Activated T-cell treated with anti-CD3 and anti-CD28 coated beads, Interleukin-2, amount 50 U/mL, for 24 hours (primary cell): Measurements from ENCODE around the gene N4BP2L1.

Experiments used
- DNase-seq: peaks from one replicate; pipeline ENCODE4 v3.0.0-alpha.2; 2020
- H3K27ac Mint-ChIP-seq: 2 replicates; pipeline ENCODE4 v1.8.0; 2020; ENCODE audit warnings: mild to moderate bottlenecking, mixed read lengths
- H3K27me3 Mint-ChIP-seq: 2 replicates; pipeline ENCODE4 v1.8.0; 2020; ENCODE audit warnings: mixed read lengths
- H3K36me3 Mint-ChIP-seq: 2 replicates; pipeline ENCODE4 v1.8.0; 2020; ENCODE audit warnings: low read depth, mixed read lengths
- H3K4me1 Mint-ChIP-seq: 2 replicates; pipeline ENCODE4 v1.8.0; 2020; ENCODE audit warnings: low read depth, mixed read lengths
- H3K4me3 Mint-ChIP-seq: 2 replicates; pipeline ENCODE4 v1.8.0; 2020; ENCODE audit warnings: mild to moderate bottlenecking, moderate library complexity, mixed read lengths
- H3K9me3 Mint-ChIP-seq: 2 replicates; pipeline ENCODE4 v1.8.0; 2020; ENCODE audit warnings: mixed read lengths

Gene N4BP2L1

DNA sequence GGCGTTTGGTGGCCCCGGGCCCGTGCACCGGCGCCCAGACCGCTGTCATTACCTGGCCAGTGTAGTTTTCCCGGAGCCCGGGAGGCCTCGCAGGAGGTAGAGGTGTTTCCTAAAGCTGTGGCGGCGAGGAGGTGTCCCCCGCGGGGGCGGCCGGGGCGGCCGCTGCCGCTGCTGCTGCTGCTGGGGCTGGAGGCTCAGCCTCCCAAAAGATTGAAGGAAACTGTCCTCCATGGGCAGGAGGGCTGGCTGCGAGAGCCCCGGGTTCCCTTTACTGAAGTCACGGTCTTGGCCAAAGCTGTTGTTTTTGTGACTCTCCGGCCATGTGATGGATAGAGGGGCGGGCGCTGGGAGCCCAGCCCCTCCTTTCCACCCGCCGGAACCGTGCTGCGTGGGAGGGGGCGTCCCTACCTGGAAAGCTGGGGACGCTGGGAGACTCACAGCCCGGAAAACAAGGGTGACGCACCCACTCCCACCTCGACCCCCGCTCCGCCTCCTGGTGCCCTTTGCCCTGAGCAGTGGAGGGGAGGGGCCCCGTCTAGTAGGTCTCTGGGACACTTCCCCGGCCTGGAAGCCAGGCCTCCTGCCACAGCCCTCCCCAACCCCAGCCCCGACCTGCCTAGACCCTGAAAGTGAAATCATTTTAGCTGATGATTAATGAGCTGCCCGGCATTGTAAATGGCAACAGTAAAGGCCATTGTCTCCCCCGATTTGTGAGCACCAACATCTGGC is at the start of gene N4BP2L1:
Gene N4BP2L1 (minus strand): TSS at position 279 of the 729 bp plus-strand sequence. CDS start 48 bp downstream, at position 231.
- Mint-ChIP-seq H3K4me1 (peaks cover 43% of the 10 kb centered on the region), H3K4me3 (peak within 1 kb of the TSS; percentile 86), H3K9me3 (no peaks in the 10 kb centered on the region), H3K27me3 (no peaks in the 10 kb centered on the region), H3K27ac (peak within 1 kb of the TSS; percentile 96), H3K36me3 (peaks cover 40% of the 10 kb centered on the region)
- DNase-seq: peak; percentile 87

DNA sequence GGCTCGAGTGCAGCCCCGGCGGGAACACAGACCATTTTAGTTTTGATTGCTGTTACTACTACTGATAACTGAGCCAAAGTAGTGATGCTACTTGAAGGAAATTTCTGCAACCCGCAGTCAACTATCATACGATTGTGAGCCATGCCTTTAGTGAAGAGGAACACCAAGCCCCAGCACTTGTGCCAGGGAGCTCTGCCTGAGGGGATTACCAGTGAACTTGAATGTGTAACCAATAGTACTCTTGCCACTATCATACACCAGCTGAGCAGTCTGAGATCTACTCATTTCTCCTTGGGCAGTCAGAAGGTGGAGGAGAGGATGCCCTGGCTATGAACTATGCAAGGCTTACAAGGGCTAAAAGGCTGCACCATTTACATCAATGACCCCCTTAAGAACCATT is 49.0 kb upstream of the N4BP2L1 start:
- Mint-ChIP-seq H3K27me3 (no peaks in the 10 kb centered on the region), H3K4me1 (peaks cover 7% of the 10 kb centered on the region), H3K27ac (no peak overlapping the region), H3K36me3 (peaks cover 12% of the 10 kb centered on the region), H3K4me3 (no peak overlapping the region), H3K9me3 (no peaks in the 10 kb centered on the region)
- DNase-seq: no peak

DNA sequence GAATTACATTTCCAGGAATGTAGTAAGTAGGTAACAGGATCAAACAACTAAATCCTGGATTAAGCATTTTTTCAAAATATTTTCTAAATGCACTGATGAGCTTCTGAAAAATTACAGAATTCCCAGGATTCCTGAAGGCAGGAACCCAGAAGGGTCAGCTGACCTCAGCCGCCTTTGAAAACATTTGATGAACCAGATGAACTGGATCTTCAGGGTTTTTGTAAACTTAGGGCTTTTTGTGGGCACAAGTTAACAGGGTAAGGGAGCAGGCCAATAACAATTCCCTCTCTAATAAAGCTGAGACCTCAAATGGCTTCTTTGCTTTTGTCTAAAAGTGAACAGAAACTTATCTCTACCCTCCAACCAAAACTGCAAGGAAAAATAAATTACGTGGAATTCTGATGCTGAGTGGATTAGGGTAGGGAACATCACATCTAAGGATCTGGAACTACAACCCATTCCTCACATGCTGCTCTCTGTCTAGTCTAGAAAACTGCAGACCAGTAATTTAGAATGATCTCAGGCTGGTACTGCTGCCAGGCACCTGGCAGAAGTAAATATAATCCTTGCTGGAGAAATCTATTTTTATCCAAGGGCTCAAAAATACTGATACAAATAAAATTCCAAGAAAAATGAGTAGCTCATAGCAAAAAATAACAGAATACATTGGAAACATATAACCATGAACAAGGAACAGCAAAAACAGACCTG is 48.2 kb upstream of the N4BP2L1 start:
- no peaks in the 10 kb centered on the region for H3K27me3 Mint-ChIP-seq
- no peak overlapping the region for H3K27ac Mint-ChIP-seq
- H3K4me1 Mint-ChIP-seq: peaks cover 10% of the 10 kb centered on the region
- peaks cover 13% of the 10 kb centered on the region for H3K36me3 Mint-ChIP-seq
- H3K9me3 Mint-ChIP-seq: no peaks in the 10 kb centered on the region
- H3K4me3 Mint-ChIP-seq: no peak overlapping the region
- DNase-seq: no peak

DNA sequence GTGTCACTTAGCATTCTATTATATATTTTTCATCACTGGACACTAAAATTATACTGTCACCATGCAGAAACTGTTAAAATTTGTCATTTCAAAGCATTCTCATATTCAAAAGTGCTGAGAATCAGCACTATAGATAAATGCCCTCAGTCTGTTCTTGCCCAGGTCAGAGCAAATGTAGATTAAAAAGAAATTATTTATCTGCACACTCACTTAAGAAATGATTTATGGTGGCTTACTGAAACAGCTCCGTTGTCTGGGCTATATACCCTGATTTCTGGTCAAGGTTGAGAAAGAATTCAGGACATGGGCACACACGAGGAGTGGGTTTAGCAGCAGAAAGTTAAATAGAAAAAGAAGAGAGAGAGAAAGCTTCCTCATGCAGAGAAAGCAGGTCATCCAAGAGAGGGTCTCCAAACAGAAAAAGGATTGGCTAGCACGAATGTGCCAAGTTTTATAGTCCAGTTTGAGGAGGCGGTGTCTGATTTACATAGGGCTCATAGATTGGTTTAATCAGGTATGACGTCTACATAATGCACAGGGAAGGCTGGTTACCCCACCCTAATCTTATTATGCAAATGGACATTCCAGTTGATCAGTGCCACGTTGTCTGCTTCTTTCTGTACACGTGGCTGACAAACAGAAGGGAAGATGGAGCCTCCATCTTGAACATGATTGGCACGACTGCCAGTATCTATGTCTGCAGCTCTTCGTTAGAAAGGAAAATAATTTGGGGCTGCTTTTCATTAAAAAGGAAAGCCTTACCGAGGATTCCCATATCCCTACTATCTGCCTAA is 47.3 kb upstream of the N4BP2L1 start:
- Mint-ChIP-seq H3K36me3 (peaks cover 15% of the 10 kb centered on the region), H3K9me3 (no peaks in the 10 kb centered on the region), H3K4me3 (no peak overlapping the region), H3K27ac (no peak overlapping the region), H3K27me3 (no peaks in the 10 kb centered on the region), H3K4me1 (peaks cover 10% of the 10 kb centered on the region)
- no peak for DNase-seq

DNA sequence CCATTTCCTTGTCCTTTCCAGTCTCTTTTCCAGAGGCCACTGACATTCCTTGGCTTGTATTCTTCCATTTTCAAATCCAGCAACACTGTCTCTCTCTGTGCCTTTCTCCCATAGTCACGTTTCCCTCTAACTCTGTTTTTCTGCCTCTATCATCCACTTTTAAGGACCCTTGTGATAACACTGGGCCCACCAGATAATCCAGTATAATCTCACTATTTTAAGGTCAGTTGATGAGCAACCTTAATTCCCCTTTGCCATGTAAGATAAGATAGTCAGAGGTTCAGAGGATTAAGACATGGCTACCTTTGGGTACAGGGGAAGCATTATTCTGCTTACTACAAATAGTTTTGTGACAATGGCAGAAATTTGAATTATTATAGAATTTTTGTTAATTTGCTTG is 45.7 kb upstream of the N4BP2L1 start:
- no peak overlapping the region for H3K27ac Mint-ChIP-seq
- peaks cover 15% of the 10 kb centered on the region for H3K36me3 Mint-ChIP-seq
- H3K9me3 Mint-ChIP-seq: no peaks in the 10 kb centered on the region
- H3K4me1 Mint-ChIP-seq: peaks cover 10% of the 10 kb centered on the region
- H3K27me3 Mint-ChIP-seq: no peaks in the 10 kb centered on the region
- no peak for DNase-seq
- no peak overlapping the region for H3K4me3 Mint-ChIP-seq

DNA sequence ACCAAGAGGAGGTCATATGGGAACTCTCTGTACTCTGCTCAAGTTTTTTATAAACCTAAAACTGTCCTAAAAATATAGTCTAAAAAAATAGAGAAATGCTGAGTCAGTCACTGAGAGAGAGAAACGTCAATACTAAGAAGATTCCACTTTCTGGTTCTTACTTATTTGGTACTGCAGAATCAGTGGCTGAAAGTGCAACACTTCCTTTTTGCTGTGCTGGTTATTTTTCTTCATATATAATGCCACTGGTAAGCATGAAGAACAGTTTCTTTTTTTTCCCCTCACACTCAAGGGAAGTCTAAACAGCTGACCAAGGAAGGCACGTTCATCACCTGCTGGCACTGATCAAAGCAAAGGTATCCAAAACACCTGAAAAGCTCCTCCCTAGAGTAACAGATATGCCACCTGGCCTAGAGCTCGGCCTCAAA is 44.3 kb upstream of the N4BP2L1 start:
- peak overlapping the region; percentile 81 for H3K27ac Mint-ChIP-seq
- H3K4me3 Mint-ChIP-seq: no peak overlapping the region
- H3K27me3 Mint-ChIP-seq: no peaks in the 10 kb centered on the region
- H3K4me1 Mint-ChIP-seq: peaks cover 10% of the 10 kb centered on the region
- no peak for DNase-seq
- H3K9me3 Mint-ChIP-seq: no peaks in the 10 kb centered on the region
- peaks cover 8% of the 10 kb centered on the region for H3K36me3 Mint-ChIP-seq

DNA sequence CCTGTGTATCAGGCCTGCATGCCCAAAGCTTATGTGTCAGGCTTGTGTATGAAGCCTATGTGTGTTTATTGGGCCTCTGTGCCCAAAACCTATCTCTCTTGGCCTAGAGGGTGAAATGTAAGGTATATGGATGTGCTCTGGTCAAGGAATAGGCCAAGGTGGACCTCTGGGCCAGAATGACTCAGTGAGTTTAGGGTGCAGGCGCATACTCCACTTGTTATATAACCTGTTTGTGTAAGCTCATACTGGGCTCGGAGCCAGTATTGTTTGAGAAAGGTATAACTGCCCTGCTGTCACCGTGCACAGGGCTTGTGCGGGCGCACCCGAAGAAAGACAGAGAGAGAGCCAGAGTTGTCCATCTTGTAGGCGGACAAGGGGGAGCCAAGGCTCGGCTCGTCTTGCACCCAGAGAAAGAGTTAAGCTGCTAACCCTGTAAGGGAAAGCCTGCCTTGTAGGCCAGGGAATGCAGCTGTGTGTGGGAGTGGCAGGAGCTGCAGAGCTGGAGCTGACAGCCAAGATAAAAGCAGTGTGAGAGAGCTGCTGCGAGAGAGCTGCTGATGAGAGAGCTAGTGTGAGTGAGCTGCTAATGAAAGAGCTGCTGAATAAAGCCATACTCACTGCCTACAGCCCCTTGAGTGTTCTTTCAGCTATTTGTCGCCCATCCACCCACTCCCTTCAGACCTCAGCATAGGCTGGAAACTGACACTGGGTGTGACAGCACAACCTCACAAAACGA is 43.4 kb upstream of the N4BP2L1 start:
- no peak for DNase-seq
- Mint-ChIP-seq H3K4me1 (peaks cover 10% of the 10 kb centered on the region), H3K36me3 (peaks cover 3% of the 10 kb centered on the region), H3K4me3 (no peak overlapping the region), H3K27ac (peak overlapping the region; percentile 81), H3K27me3 (no peaks in the 10 kb centered on the region), H3K9me3 (no peaks in the 10 kb centered on the region)

DNA sequence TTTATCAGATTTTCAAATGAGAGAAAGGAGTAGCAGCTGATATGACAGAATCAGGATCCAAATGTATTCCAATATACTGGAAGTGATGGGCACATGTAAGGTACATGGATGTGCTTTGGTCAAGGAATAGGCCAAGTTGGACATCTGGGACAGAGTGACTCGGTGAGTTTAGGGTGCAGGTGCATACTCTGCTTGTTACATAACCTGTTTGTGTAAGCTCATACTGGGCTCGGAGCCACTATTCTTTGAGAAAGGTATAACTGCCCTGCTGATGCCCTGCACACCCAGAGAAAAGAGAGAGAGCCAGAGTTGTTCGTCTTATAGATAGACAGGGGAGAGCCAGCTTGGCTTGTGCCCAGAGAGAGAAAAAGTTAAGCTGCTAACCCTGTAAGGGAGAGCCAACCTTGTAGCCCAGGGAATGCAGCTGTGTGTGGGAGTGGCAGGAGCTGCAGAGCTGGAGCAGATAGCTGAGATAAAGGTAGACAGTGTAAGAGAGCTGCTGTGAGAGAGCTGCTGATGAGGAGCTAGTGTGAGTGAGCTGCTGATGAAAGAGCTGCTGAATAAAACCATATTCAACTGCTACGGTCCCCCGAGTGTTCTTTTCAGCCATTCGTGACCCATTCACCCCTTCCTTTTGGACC is 40.7 kb upstream of the N4BP2L1 start:
- no peak overlapping the region for H3K4me3 Mint-ChIP-seq
- H3K27me3 Mint-ChIP-seq: no peaks in the 10 kb centered on the region
- H3K27ac Mint-ChIP-seq: no peak overlapping the region
- no peaks in the 10 kb centered on the region for H3K9me3 Mint-ChIP-seq
- DNase-seq: no peak
- H3K36me3 Mint-ChIP-seq: peaks cover 7% of the 10 kb centered on the region
- H3K4me1 Mint-ChIP-seq: peaks cover 10% of the 10 kb centered on the region

DNA sequence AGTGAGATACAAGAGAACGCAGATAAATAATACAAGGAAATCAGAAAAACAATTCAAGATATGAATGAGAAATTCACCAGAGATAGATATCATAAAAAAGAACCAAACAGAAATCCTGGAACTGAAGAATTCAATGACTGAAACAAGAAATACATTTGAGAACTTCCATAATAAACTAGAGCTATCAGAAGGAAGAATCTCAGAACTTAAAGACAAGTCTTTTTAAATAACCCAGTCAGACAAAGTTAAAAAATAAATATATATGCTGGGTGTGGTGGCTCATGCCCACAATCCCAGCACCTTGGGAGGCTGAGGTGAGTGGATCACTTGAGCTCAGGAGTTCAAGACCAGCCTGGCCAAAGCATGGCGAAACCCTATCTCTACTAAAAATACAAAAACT is 28.7 kb upstream of the N4BP2L1 start:
- Mint-ChIP-seq H3K4me1 (no peaks in the 10 kb centered on the region), H3K4me3 (no peak overlapping the region), H3K27me3 (no peaks in the 10 kb centered on the region), H3K9me3 (peaks cover 26% of the 10 kb centered on the region), H3K36me3 (peaks cover 54% of the 10 kb centered on the region), H3K27ac (no peak overlapping the region)
- no peak for DNase-seq

DNA sequence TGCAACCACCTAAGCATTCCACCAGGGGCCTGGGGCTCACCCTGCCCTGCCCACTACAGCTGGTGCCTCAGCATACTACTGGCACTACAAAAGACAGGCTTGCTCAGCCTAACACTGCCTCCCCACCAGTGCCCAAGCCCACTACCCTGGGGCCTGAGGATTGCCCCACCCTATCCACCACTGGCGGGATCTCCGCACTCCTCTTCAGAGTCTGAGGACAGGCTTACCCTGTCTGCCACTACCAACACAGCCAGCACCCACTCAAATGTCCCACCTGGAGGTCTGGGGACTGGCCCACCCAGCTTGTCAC is 27.6 kb upstream of the N4BP2L1 start:
- H3K36me3 Mint-ChIP-seq: peaks cover 47% of the 10 kb centered on the region
- H3K4me1 Mint-ChIP-seq: no peaks in the 10 kb centered on the region
- no peak overlapping the region for H3K4me3 Mint-ChIP-seq
- no peak overlapping the region for H3K27ac Mint-ChIP-seq
- H3K9me3 Mint-ChIP-seq: peaks cover 24% of the 10 kb centered on the region
- no peaks in the 10 kb centered on the region for H3K27me3 Mint-ChIP-seq
- DNase-seq: no peak

DNA sequence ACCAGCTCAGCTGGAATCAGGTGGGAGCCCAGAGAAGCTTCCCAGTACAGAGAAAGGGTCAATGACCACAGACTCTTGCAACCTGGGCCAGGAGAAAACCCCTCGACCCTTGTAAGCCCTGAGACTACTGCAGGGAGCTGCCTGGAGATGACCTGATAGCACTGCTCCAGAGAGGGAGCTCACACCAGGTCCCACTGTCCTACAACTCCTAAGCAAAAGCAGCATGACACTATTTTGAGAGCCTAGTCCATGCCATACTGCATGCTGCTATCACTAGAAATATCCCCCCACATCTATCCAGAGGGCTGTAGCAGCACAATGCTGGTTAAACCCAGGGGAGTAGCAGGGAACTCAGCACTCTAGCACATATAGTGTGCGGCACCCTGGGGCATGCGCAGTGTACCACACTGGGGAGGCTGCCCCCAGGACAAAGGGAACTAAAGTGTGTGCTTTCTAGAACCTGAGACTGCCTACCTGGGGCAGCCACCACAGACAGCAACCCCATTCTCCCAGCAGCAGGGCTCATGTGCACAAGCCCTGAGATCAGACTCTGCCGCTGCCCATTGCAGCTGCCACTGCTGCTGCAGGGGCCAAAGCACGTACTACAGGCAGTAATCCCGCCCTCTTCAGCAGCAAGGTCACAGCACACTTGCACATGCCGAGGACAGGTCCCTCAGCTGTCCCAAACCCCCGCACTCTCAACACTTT is 27.1 kb upstream of the N4BP2L1 start:
- H3K27me3 Mint-ChIP-seq: no peaks in the 10 kb centered on the region
- no peak overlapping the region for H3K4me3 Mint-ChIP-seq
- H3K4me1 Mint-ChIP-seq: no peaks in the 10 kb centered on the region
- no peak for DNase-seq
- H3K27ac Mint-ChIP-seq: no peak overlapping the region
- peaks cover 46% of the 10 kb centered on the region for H3K36me3 Mint-ChIP-seq
- peaks cover 24% of the 10 kb centered on the region for H3K9me3 Mint-ChIP-seq

DNA sequence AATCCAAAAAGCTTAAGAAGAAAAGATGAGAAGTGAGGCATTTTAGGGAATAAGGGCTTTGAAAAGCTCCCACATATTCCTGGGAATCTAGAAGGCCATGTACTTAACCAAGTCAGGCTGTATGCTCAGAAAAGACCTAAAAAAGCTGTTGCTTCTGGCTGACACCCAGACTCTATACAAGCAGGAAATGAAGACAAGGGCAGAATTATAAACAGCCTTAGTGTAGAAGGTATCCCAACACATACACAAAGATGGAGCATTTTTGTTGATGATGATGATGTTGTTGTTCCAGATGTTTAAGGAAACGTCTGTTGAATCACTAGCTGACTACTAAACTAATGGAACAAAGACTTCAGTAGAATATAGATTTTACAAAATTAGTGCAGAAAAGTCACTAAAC is 26.1 kb upstream of the N4BP2L1 start:
- H3K27me3 Mint-ChIP-seq: no peaks in the 10 kb centered on the region
- no peak overlapping the region for H3K27ac Mint-ChIP-seq
- no peak for DNase-seq
- peaks cover under 1% of the 10 kb centered on the region for H3K4me1 Mint-ChIP-seq
- H3K36me3 Mint-ChIP-seq: peaks cover 35% of the 10 kb centered on the region
- H3K4me3 Mint-ChIP-seq: no peak overlapping the region
- H3K9me3 Mint-ChIP-seq: peaks cover 18% of the 10 kb centered on the region

DNA sequence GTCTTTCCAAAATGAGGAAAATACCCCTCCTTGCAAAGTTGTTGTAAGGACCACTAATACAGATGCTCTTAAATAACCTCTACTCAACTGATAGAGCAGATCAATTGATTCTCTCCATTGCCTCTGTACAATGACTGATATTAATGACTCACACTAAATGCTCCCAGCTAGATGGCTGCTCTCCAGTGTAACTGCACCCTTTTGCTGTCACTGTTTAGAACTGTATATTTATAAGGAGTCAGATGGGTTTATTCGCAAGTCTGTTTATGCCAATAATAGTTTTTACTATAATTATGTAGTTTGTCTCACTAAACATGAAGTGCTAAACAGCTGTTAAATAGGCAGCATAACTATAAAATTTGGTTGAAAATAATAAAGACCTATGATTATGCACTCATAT is 21.0 kb upstream of the N4BP2L1 start:
- H3K4me3 Mint-ChIP-seq: no peak overlapping the region
- H3K27ac Mint-ChIP-seq: no peak overlapping the region
- peaks cover 4% of the 10 kb centered on the region for H3K36me3 Mint-ChIP-seq
- H3K27me3 Mint-ChIP-seq: no peaks in the 10 kb centered on the region
- no peaks in the 10 kb centered on the region for H3K9me3 Mint-ChIP-seq
- peaks cover 11% of the 10 kb centered on the region for H3K4me1 Mint-ChIP-seq
- no peak for DNase-seq
